ENCODE data around the gene CA5A.
A peak's percentile ranks its signal among the peaks of the same experiment; 100 is the strongest.
"Not testable (repeated sequence)": the region's sequence is repeated elsewhere in the genome, so short reads cannot be mapped to it uniquely, and the experiment has no call there.

The CA5A gene

DNA sequence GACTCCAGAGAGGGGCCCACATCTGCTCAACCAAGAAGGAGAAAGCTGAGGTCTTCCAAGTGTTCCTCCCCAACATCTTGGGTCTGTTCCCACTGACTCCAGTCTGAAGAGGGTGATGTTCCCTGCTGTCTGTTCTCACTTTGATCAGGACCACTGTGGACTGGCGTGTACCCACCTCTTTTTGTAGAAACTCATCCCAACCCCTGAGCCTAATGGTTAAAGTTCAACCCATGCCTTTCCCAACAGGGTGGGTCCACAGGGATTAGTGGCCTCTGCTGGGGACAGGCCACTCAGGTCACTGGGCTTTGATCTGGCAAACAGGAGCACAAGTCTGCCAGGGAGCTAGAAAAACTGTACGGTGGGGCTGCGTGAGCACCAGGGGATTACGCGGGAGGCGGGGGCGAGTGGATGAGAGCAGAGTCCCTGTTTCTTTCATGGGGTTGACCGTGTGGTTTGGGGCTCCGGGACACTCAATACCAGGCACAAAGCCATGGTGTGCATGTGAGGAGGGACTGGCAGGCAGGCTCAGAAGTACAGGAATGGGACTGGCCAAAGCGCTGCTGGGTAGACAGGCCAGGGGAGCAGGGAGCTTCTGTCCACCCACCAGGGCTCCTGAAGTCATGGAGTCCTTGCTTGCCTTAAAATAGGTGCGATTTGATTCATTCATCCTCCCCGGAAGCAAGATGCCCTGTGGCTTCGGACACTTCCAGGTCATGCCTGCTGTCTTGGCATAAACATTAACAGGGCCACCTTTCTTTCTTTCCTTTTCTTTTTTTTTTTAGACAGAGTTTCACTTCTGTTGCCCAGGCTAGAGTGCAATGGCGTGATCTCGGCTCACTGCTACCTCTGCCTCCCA is at the start of gene CA5A:
CA5A (minus strand) TSS at position 155 of the 856 bp plus-strand sequence; CDS start at position 76, 79 bp downstream.
- H3K4me3 ChIP-seq (ENCODE audit: control insufficient read depth, low read depth, low read length): no peak within 1 kb of the TSS
- TF ChIP-seq, protein P1, sequence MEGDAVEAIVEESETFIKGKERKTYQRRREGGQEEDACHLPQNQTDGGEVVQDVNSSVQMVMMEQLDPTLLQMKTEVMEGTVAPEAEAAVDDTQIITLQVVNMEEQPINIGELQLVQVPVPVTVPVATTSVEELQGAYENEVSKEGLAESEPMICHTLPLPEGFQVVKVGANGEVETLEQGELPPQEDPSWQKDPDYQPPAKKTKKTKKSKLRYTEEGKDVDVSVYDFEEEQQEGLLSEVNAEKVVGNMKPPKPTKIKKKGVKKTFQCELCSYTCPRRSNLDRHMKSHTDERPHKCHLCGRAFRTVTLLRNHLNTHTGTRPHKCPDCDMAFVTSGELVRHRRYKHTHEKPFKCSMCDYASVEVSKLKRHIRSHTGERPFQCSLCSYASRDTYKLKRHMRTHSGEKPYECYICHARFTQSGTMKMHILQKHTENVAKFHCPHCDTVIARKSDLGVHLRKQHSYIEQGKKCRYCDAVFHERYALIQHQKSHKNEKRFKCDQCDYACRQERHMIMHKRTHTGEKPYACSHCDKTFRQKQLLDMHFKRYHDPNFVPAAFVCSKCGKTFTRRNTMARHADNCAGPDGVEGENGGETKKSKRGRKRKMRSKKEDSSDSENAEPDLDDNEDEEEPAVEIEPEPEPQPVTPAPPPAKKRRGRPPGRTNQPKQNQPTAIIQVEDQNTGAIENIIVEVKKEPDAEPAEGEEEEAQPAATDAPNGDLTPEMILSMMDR (IDR thresholded peaks at IDR 0.05; ENCODE audit: control insufficient read depth, insufficient read depth, low read depth, low read length, missing control alignments): no peak
- DNase-seq (ENCODE audit: low read depth): no peak

DNA sequence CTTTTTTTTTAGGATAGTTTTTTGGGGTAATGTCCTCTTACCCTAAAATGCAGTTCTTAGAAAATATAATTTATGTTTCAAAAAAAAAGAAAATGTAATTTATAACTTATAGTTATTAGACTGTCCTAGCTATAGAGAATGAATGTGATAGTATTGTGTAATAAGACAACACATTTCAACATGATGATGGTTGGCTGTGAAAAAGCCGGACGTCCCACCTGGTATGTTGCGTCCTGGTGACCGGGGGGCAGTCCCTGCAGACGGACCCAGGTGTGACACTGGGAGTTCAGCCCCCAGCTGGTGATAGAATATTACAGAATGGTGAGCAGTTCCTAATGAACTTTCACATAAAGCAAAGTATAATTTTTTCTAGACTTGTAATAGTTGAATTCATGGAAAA is 49.2 kb upstream of the CA5A start:
- H3K4me3 ChIP-seq (ENCODE audit: control insufficient read depth, low read depth, low read length); DNase-seq (ENCODE audit: low read depth): not testable (repeated sequence)

DNA sequence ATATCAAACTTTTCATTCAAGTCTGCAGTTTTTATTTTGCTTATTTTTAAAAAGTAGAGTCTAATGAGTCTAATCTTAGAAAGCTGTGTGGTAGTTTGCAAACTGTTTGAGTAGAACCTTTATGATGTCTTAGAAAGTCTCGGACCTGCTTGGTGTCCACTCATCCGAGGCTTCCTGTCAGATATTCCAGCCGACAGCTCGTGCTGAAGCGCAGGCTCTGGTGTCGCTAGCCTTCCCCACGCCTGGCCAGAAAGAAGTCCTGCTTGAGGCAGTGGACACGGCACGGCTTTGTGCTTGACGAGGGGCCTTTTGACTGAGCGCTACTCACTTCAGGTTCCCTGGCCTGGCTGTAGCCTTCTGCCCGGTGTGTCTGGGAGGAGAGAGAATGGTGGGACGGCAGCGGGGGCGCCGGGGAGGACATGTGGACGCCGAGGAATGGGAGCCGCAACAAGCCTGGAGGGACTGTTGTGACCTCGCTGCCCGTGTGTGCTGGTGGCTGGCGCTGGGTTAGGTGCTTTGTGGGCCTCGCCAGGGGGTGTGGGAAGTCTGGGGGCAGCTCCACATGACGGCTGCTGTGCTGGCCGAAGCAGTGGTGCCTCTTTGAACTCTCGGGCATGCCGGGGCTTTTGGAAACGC is 48.4 kb upstream of the CA5A start:
- TF ChIP-seq, protein P1 (IDR thresholded peaks at IDR 0.05; ENCODE audit: control insufficient read depth, insufficient read depth, low read depth, low read length, missing control alignments): no peak
- DNase-seq (ENCODE audit: low read depth): no peak
- no peak overlapping the region for H3K4me3 ChIP-seq (ENCODE audit: control insufficient read depth, low read depth, low read length)

DNA sequence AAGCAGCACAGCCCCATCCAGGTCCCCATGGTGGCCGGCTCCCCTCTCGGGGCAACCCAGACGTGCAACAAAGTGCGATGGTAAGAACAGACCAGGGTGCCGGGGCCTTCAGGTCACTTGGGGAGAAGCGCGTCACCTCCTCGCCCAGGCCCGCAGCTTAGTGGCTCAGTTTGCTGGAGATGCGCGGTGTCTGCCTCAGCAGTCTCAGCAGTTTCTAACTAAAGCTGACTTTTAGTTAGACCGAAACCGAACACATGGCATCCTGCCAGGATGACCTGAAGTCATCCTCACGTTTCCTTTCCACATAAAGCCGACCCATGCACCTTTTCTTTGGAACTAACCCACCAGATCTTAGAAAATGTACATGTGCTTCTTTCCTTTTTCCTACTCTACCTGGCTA is 47.9 kb upstream of the CA5A start:
- H3K4me3 ChIP-seq (ENCODE audit: control insufficient read depth, low read depth, low read length); DNase-seq (ENCODE audit: low read depth): not testable (repeated sequence)

DNA sequence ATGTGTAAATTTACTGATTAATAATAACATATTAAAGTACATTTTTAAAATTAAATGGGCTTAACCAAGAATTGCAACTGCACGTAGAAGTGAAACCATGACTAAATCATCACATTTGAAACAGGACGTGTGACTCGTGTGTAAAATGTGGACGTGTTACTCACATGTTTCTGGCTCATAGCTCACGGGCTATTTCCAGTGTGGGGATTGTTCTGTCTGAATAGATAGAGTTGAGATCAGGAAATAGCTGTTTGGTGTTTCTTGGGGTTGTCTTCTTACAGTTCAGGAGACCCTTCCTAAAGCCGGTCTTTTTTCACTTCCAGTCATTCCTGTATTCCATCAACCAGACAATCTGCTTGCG is 47.4 kb upstream of the CA5A start:
- H3K4me3 ChIP-seq (ENCODE audit: control insufficient read depth, low read depth, low read length); DNase-seq (ENCODE audit: low read depth): not testable (repeated sequence)

DNA sequence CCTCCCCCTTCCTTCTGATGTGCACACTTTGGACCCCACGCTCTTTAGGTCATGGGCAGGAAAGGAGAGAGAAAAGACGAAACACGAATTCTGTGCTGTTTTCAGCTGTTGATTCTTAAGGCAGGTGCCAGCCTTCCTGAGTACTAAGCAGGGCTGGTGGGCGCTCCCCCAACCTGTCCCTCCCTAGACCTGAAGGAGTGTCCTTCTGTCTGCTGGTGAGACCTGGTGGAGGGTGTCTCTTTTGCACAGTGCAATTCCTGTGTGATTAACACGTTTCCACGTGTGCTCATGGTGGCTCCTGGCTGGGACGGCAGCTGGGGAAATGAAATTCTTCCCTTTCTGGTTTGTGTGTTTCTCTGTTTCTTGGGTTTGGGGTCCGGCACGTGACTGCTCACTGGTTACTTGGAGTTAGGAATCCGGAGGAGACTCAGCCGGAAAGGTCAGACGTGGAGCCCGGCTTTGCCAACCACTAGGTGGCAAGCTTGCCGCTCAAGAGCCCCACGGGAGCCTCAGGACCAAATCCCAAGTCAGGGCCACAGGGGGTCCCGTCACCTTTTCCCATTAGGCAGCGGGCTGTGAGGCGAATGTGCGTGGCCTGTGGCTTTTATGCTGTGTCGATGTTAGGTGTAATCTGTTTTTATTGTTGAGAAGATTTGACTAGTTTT is 46.9 kb upstream of the CA5A start:
- DNase-seq (ENCODE audit: low read depth); H3K4me3 ChIP-seq (ENCODE audit: control insufficient read depth, low read depth, low read length): not testable (repeated sequence)
- TF ChIP-seq, protein P1 (IDR thresholded peaks at IDR 0.05; ENCODE audit: control insufficient read depth, insufficient read depth, low read depth, low read length, missing control alignments): peak; percentile 56

DNA sequence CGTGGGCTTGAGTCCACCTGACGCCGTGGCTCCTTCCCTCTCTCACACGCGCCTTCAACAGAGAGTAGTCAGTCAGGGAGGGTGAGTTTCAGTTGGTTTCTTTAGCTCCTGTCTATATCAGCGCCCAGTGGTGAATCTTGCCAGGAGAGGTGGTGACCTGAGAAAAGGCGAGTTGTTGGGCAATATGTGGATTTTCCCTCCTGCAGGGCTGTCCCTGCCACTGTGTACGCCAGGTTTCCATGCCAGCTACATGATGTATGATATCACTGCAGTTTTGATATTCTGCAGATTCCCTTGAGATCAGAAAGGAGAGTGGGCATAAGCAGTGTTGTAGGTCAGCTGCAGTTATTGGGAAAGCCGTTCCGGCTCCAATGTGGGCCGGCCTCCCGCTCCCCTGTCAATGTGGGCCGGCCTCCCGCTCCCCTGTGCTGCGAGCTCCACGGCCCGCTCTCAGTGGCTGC is 46.3 kb upstream of the CA5A start:
- H3K4me3 ChIP-seq (ENCODE audit: control insufficient read depth, low read depth, low read length): no peak overlapping the region
- TF ChIP-seq, protein P1 (IDR thresholded peaks at IDR 0.05; ENCODE audit: control insufficient read depth, insufficient read depth, low read depth, low read length, missing control alignments): no peak
- no peak for DNase-seq (ENCODE audit: low read depth)

DNA sequence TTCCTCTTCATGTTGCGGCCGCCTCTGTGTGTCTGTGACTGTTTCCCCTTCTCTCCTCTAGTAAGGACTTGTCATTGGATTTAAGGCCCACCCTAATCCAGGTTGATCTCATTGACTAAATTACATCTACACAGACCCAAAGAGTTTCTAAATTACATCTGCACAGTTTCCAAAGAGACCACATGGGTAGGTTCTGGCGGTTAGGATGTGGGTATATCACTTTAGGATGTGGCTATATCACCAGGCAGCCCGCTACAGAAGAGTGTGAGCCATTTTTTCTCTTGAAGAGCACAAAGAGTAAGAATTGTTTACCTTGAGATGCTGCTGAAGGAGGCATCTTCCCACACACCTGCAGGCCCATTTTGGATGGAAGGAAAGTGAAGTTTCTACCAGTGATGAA is 45.0 kb upstream of the CA5A start:
- H3K4me3 ChIP-seq (ENCODE audit: control insufficient read depth, low read depth, low read length); DNase-seq (ENCODE audit: low read depth): not testable (repeated sequence)

DNA sequence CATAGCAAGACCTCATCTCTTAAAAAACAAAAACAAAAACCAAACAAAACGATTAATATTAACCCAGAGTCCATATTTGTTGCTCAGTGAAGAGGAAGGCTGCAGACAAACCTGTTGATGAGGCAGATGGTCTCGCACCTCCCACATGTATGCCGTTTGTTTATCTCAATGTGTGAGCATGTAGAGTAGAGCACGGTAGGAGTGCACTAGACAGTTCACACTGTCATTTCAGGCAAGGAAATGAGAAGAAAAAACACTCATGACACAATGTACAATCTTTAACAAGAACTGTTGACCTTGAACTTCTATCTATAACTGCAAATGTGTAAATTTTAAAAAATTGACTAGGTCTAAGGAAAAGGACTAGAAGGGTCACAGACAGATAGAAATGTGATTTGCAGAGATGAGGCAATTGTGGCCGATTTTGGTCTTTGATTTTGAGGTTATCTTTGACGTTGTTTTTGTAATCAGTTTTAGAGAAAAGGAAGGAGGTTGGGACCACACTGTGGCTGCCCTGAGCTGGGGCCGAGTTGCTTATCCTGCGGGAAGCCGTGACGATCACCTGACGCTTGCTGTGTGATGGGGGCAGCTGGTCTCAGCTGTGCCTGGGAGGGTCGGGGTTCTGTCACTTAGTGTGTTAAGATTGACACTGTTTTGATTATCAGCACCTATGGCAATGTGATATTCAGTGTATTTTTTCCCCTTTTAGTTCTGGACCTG is 43.7 kb upstream of the CA5A start:
- DNase-seq (ENCODE audit: low read depth); H3K4me3 ChIP-seq (ENCODE audit: control insufficient read depth, low read depth, low read length): not testable (repeated sequence)

All from AG09309 (cell line).